Esophagus squamous epithelium (tissue), 4 donors: ENCODE data around the gene IQCE.

Experiments
- POLR2A ChIP-seq, 4 donors: fragments of 450-650 bp; IDR thresholded peaks; one replicate each; pipeline ENCODE4 v1.6.1; 2017; ENCODE audit warnings: antibody characterized with exemption in 4 of 4, mild to moderate bottlenecking in 4 of 4, moderate library complexity in 3 of 4
- TF ChIP-seq, protein P1 (sequence below), 6 experiments: fragments of 450-650 bp in 4 of 6; fragments of 200-600 bp in 2 of 6; sonication (generic) in 2 of 6; IDR thresholded peaks; one replicate each; pipeline ENCODE4 v1.5.1; 2016 to 2019; ENCODE audit warnings: antibody characterized with exemption in 6 of 6, mild to moderate bottlenecking in 4 of 6, moderate library complexity in 4 of 6

- TF ChIP-seq, protein P1, sequence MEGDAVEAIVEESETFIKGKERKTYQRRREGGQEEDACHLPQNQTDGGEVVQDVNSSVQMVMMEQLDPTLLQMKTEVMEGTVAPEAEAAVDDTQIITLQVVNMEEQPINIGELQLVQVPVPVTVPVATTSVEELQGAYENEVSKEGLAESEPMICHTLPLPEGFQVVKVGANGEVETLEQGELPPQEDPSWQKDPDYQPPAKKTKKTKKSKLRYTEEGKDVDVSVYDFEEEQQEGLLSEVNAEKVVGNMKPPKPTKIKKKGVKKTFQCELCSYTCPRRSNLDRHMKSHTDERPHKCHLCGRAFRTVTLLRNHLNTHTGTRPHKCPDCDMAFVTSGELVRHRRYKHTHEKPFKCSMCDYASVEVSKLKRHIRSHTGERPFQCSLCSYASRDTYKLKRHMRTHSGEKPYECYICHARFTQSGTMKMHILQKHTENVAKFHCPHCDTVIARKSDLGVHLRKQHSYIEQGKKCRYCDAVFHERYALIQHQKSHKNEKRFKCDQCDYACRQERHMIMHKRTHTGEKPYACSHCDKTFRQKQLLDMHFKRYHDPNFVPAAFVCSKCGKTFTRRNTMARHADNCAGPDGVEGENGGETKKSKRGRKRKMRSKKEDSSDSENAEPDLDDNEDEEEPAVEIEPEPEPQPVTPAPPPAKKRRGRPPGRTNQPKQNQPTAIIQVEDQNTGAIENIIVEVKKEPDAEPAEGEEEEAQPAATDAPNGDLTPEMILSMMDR (IDR thresholded peaks at IDR 0.05): no peak
- TF ChIP-seq POLR2A (IDR thresholded peaks at IDR 0.05): no peak
Measured at GRCh38 chr7:2573761-2574160, 15.0 kb downstream of the IQCE start.
